Mesenchymal stem cell (in vitro differentiated cells and primary cell): ENCODE data around the gene SLC39A10.

Source experiments
- DNase-seq: peaks from one replicate; pipeline ENCODE4 v3.0.0-alpha.2; 2013
- H2AFZ ChIP-seq: one replicate; pipeline ENCODE4 v1.6.1; 2013; ENCODE audit warnings: low read depth, mild to moderate bottlenecking, control low read depth, inconsistent platforms, low read length, moderate library complexity
- H2AK5ac ChIP-seq: 2 replicates; pipeline ENCODE4 v1.6.1; 2013; ENCODE audit warnings: low read length, moderate library complexity, mild to moderate bottlenecking, inconsistent platforms; ENCODE audit not compliant: severe bottlenecking
- H2BK120ac ChIP-seq: one replicate; pipeline ENCODE4 v1.6.1; 2013; ENCODE audit warnings: low read depth, mild to moderate bottlenecking, inconsistent platforms, low read length, moderate library complexity
- H2BK12ac ChIP-seq, 2 experiments: one replicate each; pipeline ENCODE4 v1.6.1; 2013; ENCODE audit warnings: inconsistent platforms in 2 of 2, low read length in 2 of 2, mild to moderate bottlenecking in 2 of 2, moderate library complexity in 2 of 2, control low read depth in 1 of 2
- H2BK15ac ChIP-seq: one replicate; pipeline ENCODE4 v1.6.1; 2013; ENCODE audit warnings: mild to moderate bottlenecking, low read depth, inconsistent platforms; ENCODE audit not compliant: poor library complexity, severe bottlenecking
- H2BK5ac ChIP-seq: 2 replicates; pipeline ENCODE4 v1.6.1; 2013; ENCODE audit warnings: low read depth, mild to moderate bottlenecking, low read length, control low read depth, inconsistent platforms; ENCODE audit not compliant: poor library complexity, severe bottlenecking
- H3K14ac ChIP-seq, 2 experiments: one replicate each; pipeline ENCODE4 v1.6.1; 2013; ENCODE audit warnings: inconsistent platforms in 2 of 2, low read length in 2 of 2, control low read depth in 1 of 2, mild to moderate bottlenecking in 1 of 2, moderate library complexity in 1 of 2
- H3K18ac ChIP-seq, 2 experiments: one replicate each; pipeline ENCODE4 v1.6.1; 2013; ENCODE audit warnings: inconsistent platforms in 2 of 2, low read length in 2 of 2, control low read depth in 1 of 2, low read depth in 1 of 2, mild to moderate bottlenecking in 1 of 2
- H3K23ac ChIP-seq, 2 experiments: one replicate each; pipeline ENCODE4 v1.6.1; 2013; ENCODE audit warnings: inconsistent platforms in 2 of 2, low read length in 2 of 2, mild to moderate bottlenecking in 2 of 2, moderate library complexity in 2 of 2, control low read depth in 1 of 2
- H3K27ac ChIP-seq: 2 replicates; pipeline ENCODE4 v1.5.1; 2013; ENCODE audit warnings: mild to moderate bottlenecking, moderate library complexity, low read length, control low read depth, inconsistent platforms; ENCODE audit not compliant: poor library complexity, severe bottlenecking
- H3K27me3 ChIP-seq, 2 experiments: 2 replicates each; pipeline versions ENCODE4 v1.6.1 to v1.7.0; 2013; ENCODE audit warnings: low read length in 2 of 2, mild to moderate bottlenecking in 2 of 2, moderate library complexity in 2 of 2, control low read depth in 1 of 2, inconsistent platforms in 1 of 2; ENCODE audit not compliant: control insufficient read depth in 1 of 2, insufficient read depth in 1 of 2
- H3K36me3 ChIP-seq, 2 experiments: 2 replicates each; pipeline versions ENCODE4 v1.6.1 to v1.7.0; 2013; ENCODE audit warnings: low read length in 2 of 2, control low read depth in 1 of 2, inconsistent platforms in 1 of 2, low read depth in 1 of 2, mild to moderate bottlenecking in 1 of 2; ENCODE audit not compliant: insufficient read depth in 2 of 2, control insufficient read depth in 1 of 2
- H3K4ac ChIP-seq, 2 experiments: one replicate each; pipeline ENCODE4 v1.6.1; 2013; ENCODE audit warnings: inconsistent platforms in 2 of 2, low read length in 2 of 2, mild to moderate bottlenecking in 2 of 2, moderate library complexity in 2 of 2, control low read depth in 1 of 2, low read depth in 1 of 2
- H3K4me1 ChIP-seq: 2 replicates; pipeline ENCODE4 v1.6.1; 2013; ENCODE audit warnings: low read depth, low read length, control low read depth; ENCODE audit not compliant: control insufficient read depth, insufficient read depth
- H3K4me2 ChIP-seq: 2 replicates; pipeline ENCODE4 v1.6.1; 2013; ENCODE audit warnings: low read length, mild to moderate bottlenecking, inconsistent platforms; ENCODE audit not compliant: poor library complexity, severe bottlenecking
- H3K4me3 ChIP-seq, 2 experiments: 2 replicates each; pipeline versions ENCODE4 v1.5.1 to v1.7.0; 2013; ENCODE audit warnings: low read length in 2 of 2, mild to moderate bottlenecking in 2 of 2, control low read depth in 1 of 2, low read depth in 1 of 2; ENCODE audit not compliant: insufficient read depth in 1 of 2
- H3K79me1 ChIP-seq: replicated peaks from 2 replicates; pipeline ENCODE4 v1.6.1; 2013; ENCODE audit warnings: mild to moderate bottlenecking, control low read depth, low read length, inconsistent platforms; ENCODE audit not compliant: poor library complexity, severe bottlenecking
- H3K9ac ChIP-seq: 2 replicates; pipeline ENCODE4 v1.7.0; 2013; ENCODE audit warnings: mild to moderate bottlenecking, low read length, moderate library complexity
- H3K9me3 ChIP-seq: 2 replicates; pipeline ENCODE4 v1.7.0; 2013; ENCODE audit warnings: mild to moderate bottlenecking, low read length; ENCODE audit not compliant: control insufficient read depth
- H4K8ac ChIP-seq: one replicate; pipeline ENCODE4 v1.6.1; 2013; ENCODE audit warnings: inconsistent platforms, mild to moderate bottlenecking, low read length, moderate library complexity
- H4K91ac ChIP-seq: one replicate; pipeline ENCODE4 v1.6.1; 2013; ENCODE audit warnings: mild to moderate bottlenecking, low read length, inconsistent platforms
- WGBS: methylation state at CpG from one replicate; pipeline ENCODE4 v1.1.7; 2013; ENCODE audit warnings: mixed read lengths; 5-methylcytosine and 5-hydroxymethylcytosine counted together

SLC39A10 gene

DNA sequence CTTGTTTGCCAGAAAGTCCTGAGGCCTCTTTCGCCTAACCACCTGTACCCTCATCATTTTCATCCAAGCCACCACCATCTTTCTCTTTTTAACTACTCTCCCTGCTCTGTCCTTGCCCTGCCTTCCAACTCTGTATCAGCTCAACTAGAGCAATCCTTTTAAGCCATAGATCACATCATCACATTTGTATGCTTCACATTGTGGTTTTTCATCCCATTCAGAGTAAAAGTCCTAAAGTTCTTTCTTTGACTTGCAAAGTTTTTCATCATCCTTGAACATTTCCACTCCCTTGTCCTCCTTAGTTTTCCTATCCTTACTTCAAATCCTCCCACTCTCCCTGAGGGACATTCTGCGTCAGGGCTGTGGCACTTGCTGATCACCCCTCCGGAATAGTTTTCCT lies 73.9 kb downstream of the SLC39A10 start:
- H2BK5ac ChIP-seq: no peak overlapping the region
- no peak overlapping the region for H4K91ac ChIP-seq
- no peak overlapping the region for H3K23ac ChIP-seq
- H2BK15ac ChIP-seq: no peak overlapping the region
- DNase-seq: no peak
- H3K14ac ChIP-seq: no peak overlapping the region
- no peak overlapping the region for H2AFZ ChIP-seq
- H3K4ac ChIP-seq: no peak overlapping the region
- H3K36me3 ChIP-seq: peaks cover 15 to 39% of the 10 kb centered on the region in 2 experiments
- H3K18ac ChIP-seq: no peak overlapping the region
- H2AK5ac ChIP-seq: no peak overlapping the region
- H3K4me3 ChIP-seq: no peak overlapping the region
- H3K4me2 ChIP-seq: no peak overlapping the region
- no peak overlapping the region for H3K9ac ChIP-seq
- H2BK120ac ChIP-seq: no peak overlapping the region
- WGBS: 98% methylated on average over 3 of the region's 3 CpGs
- H3K27me3 ChIP-seq: no peaks in the 10 kb centered on the region
- H4K8ac ChIP-seq: no peak overlapping the region
- no peak overlapping the region for H3K27ac ChIP-seq
- no peak overlapping the region for H2BK12ac ChIP-seq
- no peaks in the 10 kb centered on the region for H3K79me1 ChIP-seq
- no peaks in the 10 kb centered on the region for H3K9me3 ChIP-seq
- no peaks in the 10 kb centered on the region for H3K4me1 ChIP-seq

DNA sequence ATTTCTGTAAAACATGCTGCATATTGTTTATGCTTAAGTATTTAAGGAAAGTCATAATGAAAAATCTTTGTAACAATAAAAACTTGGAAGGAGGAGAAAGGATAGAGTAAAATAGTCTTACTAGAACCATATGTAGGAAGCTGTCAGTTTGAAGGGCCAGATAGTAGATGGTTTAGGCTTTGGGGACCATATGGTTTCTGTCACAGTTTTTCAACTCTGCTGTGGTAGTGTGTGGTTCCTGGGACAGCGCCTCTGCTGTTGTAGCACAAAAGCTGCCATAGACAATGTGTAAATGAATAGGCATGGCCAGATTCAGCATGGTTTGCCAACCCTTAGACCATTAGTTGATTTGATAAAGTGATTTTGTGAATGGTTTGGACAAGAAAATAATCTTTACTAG lies 75.5 kb downstream of the SLC39A10 start:
- Histone ChIP-seq H3K9me3 (no peaks in the 10 kb centered on the region), H3K4me2 (no peak overlapping the region), H3K4me3 (no peak overlapping the region), H2BK5ac (no peak overlapping the region), H3K23ac (no peak overlapping the region), H3K18ac (no peak overlapping the region), H3K4ac (no peak overlapping the region), H3K27me3 (no peaks in the 10 kb centered on the region), H3K9ac (no peak overlapping the region), H2AFZ (no peak overlapping the region), H4K91ac (no peak overlapping the region), H2AK5ac (no peak overlapping the region), H3K36me3 (peaks cover 15 to 43% of the 10 kb centered on the region in 2 experiments), H3K14ac (no peak overlapping the region), H3K4me1 (no peaks in the 10 kb centered on the region), H3K27ac (no peak overlapping the region), H2BK12ac (no peak overlapping the region), H3K79me1 (no peaks in the 10 kb centered on the region), H4K8ac (no peak overlapping the region), H2BK15ac (no peak overlapping the region), H2BK120ac (no peak overlapping the region)
- DNase-seq: peak; percentile 7
- WGBS: 92% methylated on average over 1 of the region's 1 CpG

DNA sequence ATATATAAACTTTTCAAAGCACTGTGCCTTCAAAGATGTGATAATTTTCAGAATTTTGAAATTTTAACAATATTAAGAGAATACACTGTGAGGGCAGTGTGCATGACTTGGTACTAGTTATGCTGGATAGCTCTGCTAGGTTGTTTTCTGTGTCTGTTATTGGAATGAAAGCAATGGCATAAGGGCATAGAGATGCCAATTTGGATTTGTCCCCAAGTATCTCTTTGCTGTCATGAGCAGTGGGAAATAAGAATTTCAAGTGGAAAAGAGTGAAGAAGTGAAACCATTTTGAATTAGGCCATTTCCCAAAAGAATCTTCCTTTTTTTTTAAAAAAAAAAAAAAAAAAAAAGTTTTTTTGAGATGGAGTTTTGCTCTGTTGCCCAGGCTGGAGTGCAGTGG lies 76.8 kb downstream of the SLC39A10 start:
- Histone ChIP-seq H3K23ac (no peak overlapping the region), H3K9ac (no peak overlapping the region), H3K79me1 (no peaks in the 10 kb centered on the region), H4K91ac (no peak overlapping the region), H2AK5ac (no peak overlapping the region), H3K4ac (no peak overlapping the region), H4K8ac (no peak overlapping the region), H2BK5ac (no peak overlapping the region), H3K27me3 (no peaks in the 10 kb centered on the region), H3K4me2 (no peak overlapping the region), H3K4me1 (no peaks in the 10 kb centered on the region), H3K14ac (no peak overlapping the region), H3K4me3 (no peak overlapping the region), H3K18ac (no peak overlapping the region), H3K9me3 (no peaks in the 10 kb centered on the region), H3K36me3 (peaks cover 15 to 36% of the 10 kb centered on the region in 2 experiments), H2BK15ac (no peak overlapping the region), H2BK120ac (no peak overlapping the region), H2AFZ (no peak overlapping the region), H3K27ac (no peak overlapping the region), H2BK12ac (no peak overlapping the region)
- DNase-seq: no peak

DNA sequence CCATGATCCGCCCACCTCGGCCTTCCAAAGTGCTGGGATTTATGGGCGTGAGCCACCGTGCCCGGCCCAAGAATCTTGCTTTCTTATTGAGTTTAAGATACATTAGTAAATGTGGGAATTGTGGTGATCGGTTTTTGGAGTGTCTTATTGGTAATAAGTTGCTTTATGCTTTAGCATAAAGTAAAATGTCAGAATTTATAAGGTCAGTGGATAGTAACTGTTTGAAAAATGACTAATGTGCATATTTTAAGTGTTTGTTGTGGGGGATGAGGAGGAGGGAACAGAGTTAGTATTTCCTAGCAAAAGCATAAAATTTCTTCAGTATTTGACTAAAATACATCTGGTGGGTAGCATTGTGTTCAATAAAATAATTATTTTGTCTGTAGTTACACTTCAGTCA lies 77.4 kb downstream of the SLC39A10 start:
- H3K79me1 ChIP-seq: no peaks in the 10 kb centered on the region
- H3K4me3 ChIP-seq: no peak overlapping the region
- no peak overlapping the region for H3K27ac ChIP-seq
- no peak overlapping the region for H3K18ac ChIP-seq
- H2BK120ac ChIP-seq: no peak overlapping the region
- no peak overlapping the region for H3K14ac ChIP-seq
- 97% methylated on average over 6 of the region's 6 CpGs for WGBS
- H4K8ac ChIP-seq: no peak overlapping the region
- no peak overlapping the region for H4K91ac ChIP-seq
- H2BK5ac ChIP-seq: no peak overlapping the region
- H3K4me1 ChIP-seq: no peaks in the 10 kb centered on the region
- H3K23ac ChIP-seq: no peak overlapping the region
- H2BK15ac ChIP-seq: no peak overlapping the region
- no peaks in the 10 kb centered on the region for H3K9me3 ChIP-seq
- no peak overlapping the region for H2AK5ac ChIP-seq
- H2AFZ ChIP-seq: no peak overlapping the region
- no peak for DNase-seq
- H3K36me3 ChIP-seq: peaks cover 15 to 34% of the 10 kb centered on the region in 2 experiments
- no peak overlapping the region for H2BK12ac ChIP-seq
- no peaks in the 10 kb centered on the region for H3K27me3 ChIP-seq
- H3K9ac ChIP-seq: no peak overlapping the region
- no peak overlapping the region for H3K4ac ChIP-seq
- no peak overlapping the region for H3K4me2 ChIP-seq
